Coronary artery (tissue), 2 donors: Measurements from ENCODE around the gene PSMB9.

Source experiments
- DNase-seq: peaks from one replicate; pipeline ENCODE4 v3.0.0-alpha.2; 2017; ENCODE audit warnings: low spot score
- H3K27ac ChIP-seq, 2 donors: fragments of 200-600 bp; sonication (generic); one replicate each; pipeline ENCODE4 v1.5.1; 2016 to 2019
- H3K4me3 ChIP-seq: fragments of 200-600 bp; sonication (generic); 2 replicates; pipeline ENCODE4 v1.5.1; 2016; ENCODE audit warnings: mild to moderate bottlenecking, moderate library complexity
- TF ChIP-seq, protein P1 (sequence below): fragments of 200-600 bp; sonication (generic); IDR thresholded peaks from one replicate; pipeline ENCODE4 v1.5.1; 2019; ENCODE audit warnings: antibody characterized with exemption

Gene PSMB9

DNA sequence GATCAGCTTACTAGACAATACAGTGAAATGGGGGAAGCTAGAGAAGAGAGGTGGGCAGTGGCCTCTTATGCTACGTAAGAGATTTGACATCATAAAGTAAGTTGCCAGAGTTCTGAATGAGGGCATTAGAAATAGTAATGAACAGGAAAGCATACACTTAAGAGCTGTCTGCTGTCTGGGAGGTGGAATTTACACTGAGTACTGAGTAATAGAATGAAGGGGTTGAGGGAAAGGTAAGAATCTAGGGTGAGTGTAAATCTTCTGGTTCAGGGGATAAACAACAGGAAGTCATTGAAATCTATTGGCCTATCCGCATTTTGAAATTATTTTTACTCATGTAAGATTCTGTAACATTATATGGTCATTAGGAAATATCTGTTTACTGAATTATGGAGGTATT is 51.1 kb downstream of the PSMB9 start:
- Histone ChIP-seq H3K4me3 (no peak overlapping the region), H3K27ac (no peak overlapping the region)
- no peak for DNase-seq
- TF ChIP-seq, protein P1, sequence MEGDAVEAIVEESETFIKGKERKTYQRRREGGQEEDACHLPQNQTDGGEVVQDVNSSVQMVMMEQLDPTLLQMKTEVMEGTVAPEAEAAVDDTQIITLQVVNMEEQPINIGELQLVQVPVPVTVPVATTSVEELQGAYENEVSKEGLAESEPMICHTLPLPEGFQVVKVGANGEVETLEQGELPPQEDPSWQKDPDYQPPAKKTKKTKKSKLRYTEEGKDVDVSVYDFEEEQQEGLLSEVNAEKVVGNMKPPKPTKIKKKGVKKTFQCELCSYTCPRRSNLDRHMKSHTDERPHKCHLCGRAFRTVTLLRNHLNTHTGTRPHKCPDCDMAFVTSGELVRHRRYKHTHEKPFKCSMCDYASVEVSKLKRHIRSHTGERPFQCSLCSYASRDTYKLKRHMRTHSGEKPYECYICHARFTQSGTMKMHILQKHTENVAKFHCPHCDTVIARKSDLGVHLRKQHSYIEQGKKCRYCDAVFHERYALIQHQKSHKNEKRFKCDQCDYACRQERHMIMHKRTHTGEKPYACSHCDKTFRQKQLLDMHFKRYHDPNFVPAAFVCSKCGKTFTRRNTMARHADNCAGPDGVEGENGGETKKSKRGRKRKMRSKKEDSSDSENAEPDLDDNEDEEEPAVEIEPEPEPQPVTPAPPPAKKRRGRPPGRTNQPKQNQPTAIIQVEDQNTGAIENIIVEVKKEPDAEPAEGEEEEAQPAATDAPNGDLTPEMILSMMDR, result no peak

DNA sequence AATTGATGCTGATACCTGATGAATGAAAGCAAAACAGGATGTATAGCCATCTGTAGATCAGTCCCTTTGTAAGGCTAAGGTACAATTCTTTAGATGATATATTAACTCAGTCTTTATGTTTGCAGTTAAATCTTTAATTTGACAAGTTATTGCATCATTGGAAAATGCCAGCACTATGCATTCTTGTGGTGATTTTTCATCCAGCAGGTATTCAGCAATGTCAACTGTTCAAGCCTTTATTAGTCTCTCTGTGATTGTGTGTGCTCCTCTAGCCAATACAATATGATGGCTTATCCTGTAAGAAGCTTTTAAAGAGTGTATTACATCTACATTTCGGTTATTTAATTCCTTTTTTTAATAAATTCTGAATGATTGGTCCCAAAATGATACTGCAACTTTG is 52.5 kb downstream of the PSMB9 start:
- no peak for DNase-seq
- TF ChIP-seq, protein P1, result no peak

DNA sequence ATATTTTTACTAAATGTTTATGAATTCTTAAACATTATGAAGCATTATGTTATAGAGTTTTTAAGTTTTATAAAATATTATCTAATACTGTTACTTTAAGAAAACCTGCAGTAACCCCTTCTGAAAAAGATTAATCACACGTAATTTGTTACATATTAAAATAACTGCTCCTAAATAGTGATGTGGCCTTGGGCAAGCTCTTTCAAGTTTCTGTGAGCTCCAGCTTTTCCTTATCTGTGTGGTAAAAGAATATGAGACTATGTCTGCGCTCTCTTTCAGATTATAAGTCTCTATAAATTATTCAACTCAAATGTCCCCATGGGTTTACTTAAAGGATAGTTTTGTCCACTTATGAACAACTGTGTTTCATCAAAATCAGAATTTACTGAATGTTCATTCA is 54.9 kb downstream of the PSMB9 start:
- TF ChIP-seq, protein P1, result no peak
- H3K4me3 ChIP-seq, result no peak overlapping the region
- no peak for DNase-seq
- H3K27ac ChIP-seq, result no peak overlapping the region

More for the DNA sequence above, 52.5 kb downstream of the PSMB9 start:
- Histone ChIP-seq H3K27ac (no peak overlapping the region), H3K4me3 (no peak overlapping the region)
